Neural cell (in vitro differentiated cells): ENCODE measurements around the gene SMARCB1.

Experiments used
- CTCF ChIP-seq: fragments of 450-650 bp; IDR thresholded peaks from 2 replicates; pipeline ENCODE4 v1.5.1; 2014; ENCODE audit warnings: antibody characterized with exemption, mild to moderate bottlenecking, moderate library complexity; ENCODE audit not compliant: poor library complexity, severe bottlenecking
- EP300 ChIP-seq: fragments of 450-650 bp; conservative IDR thresholded peaks from 2 replicates; pipeline ENCODE4 v1.6.1; 2014; ENCODE audit warnings: antibody characterized with exemption, mild to moderate bottlenecking, moderate library complexity; ENCODE audit not compliant: poor library complexity, severe bottlenecking
- POLR2AphosphoS5 ChIP-seq: IDR thresholded peaks from 2 replicates; pipeline ENCODE4 v1.6.1; 2012
- RAD21 ChIP-seq: fragments of 450-650 bp; conservative IDR thresholded peaks from 2 replicates; pipeline ENCODE4 v1.6.1; 2014; ENCODE audit warnings: antibody characterized with exemption, mild to moderate bottlenecking, moderate library complexity

GRCh38 chr22:23745791-23746190 is 41.0 kb upstream of the SMARCB1 start:
- TF ChIP-seq CTCF (no peak), POLR2AphosphoS5 (no peak), RAD21 (no peak), EP300 (no peak)
